CD4-positive, alpha-beta T cell treated with Interleukin-4 for 4 hours (primary cell): ENCODE measurements around the gene SPINK7.
"Not testable (repeated sequence)": the region's sequence is repeated elsewhere in the genome, so short reads cannot be mapped to it uniquely, and the experiment has no call there.

Experiments
- DNase-seq: peaks from one replicate; pipeline ENCODE4 v3.0.0-alpha.2; 2020

The SPINK7 gene

DNA sequence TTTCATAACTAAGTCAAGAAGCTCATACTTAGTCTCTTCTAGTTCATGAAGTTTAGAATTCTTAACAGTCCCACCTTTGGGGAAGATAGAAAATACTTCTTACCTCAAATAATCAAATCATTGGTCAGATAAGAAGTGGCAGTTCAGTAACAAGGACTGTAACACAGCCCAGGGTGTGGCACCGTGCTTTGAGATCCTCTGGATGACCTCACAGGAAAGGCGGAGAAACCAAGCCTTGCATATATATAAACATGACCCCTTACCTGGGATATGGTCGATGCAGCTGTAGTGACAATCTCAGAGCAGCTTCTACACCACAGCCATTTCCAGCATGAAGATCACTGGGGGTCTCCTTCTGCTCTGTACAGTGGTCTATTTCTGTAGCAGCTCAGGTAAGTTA lies at the start of gene SPINK7:
Gene SPINK7, plus strand, starts transcription at position 271 of the 400 bp plus-strand sequence. Its CDS starts 61 bp downstream, at position 332.
- no peak for DNase-seq

DNA sequence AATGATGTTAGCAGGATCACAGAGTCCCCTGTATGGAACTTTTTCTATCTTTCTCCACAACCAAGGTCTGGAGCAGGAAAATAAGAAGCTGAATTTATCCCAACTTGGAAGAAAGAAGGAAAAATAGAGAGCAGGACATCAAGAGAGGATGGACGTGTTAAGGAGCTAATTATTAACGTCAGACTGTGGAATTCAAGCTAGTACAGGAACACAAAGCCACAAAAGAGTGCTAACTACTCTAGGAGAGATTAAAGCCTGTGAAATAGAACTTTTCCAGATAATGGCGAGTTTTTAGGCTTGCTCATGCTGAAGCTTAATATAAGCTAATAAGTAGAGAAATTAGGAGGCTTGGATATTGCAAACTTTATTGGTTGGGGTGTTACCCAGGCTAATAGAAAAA lies 44.3 kb upstream of the SPINK7 start:
- DNase-seq: no peak

DNA sequence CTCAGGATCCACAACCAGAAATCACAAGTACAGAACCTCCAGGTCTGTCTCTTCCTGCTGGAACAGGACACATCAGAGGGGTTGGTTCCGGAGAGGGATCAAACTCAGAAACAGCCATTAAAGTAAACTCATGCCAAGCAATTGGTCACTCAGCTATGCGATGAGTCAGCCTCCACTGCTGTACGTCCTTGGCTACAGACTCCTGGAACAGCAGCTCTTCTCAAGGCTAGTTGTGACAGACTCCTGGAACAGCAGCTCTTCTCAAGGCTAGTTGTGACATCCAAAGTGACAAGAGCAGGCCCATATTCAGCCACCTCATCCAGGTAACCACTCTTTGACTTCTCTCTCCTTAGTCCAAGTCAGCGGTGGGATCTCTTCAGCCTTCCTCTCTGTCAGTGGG lies 43.7 kb upstream of the SPINK7 start, which contains the start of gene SPINK13:
Gene SPINK13, plus strand, starts transcription at position 229 of the 400 bp plus-strand sequence. CDS start 1,279 bp downstream, outside the sequence.
- no peak for DNase-seq

DNA sequence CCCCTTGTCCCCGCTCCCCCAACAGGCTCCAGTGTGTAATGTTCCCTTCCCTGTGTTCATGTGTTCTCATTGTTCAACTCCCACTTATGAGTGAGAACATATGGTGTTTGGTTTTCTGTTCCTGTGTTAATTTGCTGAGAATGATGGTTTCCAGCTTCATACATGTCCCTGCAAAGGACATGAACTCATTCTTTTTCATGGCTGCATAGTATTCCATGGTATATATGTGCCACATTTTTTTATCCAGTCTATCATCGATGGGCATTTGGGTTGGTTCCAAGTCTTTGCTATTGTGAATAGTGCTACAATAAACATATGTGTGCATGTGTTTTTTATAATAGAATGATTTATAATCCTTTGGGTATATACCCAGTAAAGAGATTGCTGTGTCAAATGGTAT lies 37.1 kb upstream of the SPINK7 start:
- not testable (repeated sequence) for DNase-seq

DNA sequence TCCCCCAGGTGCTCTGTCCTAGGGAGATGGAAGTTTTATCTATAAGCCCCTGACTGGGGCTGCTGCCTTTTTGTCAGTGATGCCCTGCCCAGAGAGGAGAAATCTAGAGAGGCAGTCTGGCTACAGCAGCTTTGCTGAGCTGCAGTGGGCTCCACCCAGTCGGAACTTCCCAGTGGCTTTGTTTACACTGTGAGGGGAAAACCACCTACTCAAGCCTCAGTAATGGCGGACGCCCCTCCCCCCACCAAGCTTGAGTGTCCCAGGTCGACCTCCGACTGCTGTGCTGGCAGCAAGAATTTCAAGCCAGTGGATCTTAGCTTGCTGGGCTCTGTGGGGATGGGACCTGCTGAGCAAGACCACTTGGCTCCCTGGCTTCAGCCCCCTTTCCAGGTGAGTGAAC lies 31.3 kb upstream of the SPINK7 start:
- not testable (repeated sequence) for DNase-seq

DNA sequence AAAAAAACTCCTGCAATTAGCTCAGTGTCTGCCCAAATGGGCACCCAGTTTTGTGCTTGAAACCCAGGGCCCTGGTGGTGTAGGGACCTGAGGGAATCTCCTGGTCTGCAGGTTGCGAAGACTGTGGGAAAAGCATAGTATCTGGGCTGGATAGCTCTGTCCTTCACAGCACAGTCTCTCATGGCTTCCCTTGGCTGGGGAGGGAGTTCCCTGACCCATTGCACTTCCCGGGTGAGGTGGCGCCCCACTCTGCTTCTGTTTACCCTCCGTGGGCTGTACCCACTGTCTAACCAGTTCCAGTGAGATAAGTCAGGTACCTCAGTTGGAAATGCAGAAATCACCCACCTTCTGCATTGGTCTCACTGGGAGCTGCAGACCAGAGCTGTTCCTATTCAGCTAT lies 30.9 kb upstream of the SPINK7 start:
- not testable (repeated sequence) for DNase-seq

DNA sequence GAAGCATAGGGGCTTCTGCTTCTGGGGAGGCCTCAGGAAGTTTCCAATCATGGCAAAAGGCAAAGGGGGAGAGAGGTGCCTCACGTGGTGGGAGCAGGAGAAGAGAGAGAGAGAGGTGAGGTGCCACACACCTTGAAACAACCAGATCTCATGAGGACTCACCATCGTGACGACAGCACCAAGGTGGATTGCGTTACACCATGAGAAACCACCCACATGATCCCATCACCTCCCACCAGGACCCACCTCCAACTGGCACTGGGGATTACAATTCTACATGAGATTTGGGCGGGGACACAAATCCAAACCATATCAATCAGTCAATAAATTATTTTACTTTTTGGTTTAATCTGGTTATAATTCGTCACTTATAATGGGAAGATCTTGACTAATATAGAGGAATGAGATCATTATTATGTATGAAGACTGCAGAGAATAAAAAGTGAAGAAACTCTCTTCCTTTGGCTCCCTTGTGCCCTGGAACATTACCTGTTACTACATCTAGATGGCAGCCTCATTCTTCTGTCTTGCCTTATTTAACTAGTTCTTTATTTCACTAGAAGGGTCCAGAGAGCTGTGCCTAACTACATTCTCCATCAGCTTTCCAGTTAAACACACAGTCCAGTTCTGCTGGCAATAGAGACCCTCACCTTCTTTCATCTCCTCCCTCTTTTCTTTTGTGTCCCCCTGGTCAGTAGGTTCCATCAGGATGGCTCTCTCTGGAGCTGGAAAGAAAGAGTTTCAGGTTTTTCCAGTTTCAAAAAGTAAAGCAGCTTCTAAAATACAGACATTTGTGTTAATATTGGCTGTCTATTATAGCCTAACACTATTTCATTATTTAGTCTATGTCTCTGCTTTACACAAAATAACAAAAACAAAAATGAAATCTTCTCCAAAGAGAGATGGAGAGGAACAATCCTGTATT lies 21.7 kb upstream of the SPINK7 start:
- no peak for DNase-seq

DNA sequence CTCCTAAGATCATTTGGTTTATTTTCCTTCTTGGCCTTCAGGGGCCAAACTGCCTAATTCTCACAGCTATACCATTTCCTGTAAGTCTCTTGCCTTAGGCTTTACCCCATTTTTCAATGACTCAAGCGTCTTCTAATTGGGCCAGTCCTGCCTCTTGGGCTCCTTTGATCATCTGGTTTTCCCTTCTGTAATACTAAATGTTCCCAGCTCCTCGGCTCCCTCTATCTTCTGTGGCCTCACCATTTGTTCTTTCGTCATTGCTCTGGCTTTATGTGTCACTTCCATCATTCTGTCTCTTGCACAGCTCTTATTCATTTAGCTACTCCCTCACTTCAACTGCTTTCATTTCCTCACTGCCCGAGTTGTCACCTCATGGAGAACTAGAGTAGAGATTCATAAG lies 14.5 kb upstream of the SPINK7 start:
- no peak for DNase-seq

DNA sequence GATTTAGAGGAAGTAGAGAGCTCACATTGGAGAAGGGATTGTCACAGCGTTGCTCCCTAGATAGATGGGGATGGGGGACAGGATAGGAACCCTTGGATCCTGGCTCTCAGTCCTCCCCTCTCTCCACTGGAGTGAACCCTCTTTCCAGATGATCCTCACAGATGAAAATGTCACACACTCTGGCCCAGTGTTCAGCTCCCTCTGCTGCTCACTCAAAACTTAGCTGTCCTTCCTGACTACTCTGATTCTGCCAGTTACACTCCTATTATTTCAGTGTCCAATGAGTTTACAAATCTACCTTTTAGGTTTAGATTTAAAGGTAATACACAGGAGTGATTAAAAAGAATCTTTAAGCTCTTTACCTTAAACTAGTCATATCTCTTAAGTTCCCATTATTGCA lies 5.8 kb upstream of the SPINK7 start:
- no peak for DNase-seq

DNA sequence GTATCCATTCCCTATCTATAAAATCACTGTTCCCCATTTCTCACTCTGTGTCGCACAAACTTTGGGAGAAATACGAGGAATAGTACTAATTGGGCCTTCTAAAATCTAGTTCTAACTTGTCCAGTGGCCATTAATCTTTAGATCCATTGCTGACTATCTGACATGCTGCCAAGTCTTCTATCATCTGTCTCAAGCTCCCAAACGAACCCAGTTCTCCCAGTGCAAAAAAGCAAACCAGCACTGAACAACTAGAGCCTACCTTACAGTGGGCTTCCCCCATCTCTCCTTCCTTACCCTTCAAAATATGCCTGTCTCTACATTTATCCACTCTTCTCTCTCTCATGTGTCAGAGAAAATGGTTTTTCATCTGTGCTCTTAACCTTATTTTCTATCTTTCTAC lies 3.2 kb upstream of the SPINK7 start:
- DNase-seq: no peak

DNA sequence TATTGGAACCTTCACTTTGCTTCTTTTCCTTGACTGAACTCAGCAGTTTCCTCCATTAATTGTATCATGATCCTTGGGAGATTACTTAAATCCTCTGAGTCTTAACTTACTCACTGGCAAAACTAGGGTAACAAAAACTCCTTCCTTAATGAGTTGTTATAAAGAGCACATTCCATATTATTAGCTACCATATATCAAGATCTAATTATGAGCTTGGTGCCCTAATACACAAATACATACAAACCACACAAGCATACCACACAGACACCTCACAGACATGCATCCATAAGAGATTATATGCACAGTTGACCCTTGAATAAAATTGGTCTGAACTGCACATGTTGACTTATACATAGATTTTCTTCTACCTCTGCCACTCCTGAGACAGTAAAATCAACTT lies 2.5 kb upstream of the SPINK7 start:
- no peak for DNase-seq

DNA sequence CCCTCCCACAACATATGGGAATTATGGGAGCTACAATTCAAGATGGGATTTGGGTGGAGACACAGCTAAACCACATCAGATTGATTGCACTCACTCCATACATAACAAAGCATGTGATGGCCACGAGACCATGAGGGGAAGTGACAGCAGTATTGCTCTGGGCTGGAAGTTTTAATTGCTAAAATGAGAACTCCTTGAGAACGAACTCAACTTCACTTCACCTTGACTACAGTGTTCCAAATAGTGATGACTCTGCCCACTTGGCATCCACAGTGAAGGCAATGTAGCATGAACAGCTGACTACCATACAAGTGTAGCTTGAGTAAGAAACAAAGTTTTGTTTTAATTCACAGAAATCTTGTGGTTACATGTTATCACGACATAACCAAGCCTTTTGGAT lies 739 bp upstream of the SPINK7 start:
- no peak for DNase-seq

DNA sequence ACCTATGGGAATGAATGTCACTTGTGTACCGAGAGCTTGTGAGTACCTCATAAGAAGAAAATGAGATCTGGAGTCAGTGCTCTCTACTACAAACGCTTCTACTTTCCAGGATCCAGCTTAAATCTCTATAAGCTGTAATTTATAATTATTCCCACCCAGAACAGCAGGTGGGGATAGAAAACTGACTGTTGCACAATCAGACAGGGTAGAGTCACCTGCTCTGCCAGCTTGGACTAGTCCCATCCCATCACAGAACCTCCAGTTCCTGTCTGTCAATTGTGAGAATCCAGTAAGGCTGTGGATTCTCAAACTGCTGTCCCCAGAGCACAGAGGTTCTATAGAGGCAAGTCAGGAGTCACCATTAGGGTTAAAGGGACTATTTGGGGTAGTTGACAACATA lies 2.0 kb downstream of the SPINK7 start:
- no peak for DNase-seq

DNA sequence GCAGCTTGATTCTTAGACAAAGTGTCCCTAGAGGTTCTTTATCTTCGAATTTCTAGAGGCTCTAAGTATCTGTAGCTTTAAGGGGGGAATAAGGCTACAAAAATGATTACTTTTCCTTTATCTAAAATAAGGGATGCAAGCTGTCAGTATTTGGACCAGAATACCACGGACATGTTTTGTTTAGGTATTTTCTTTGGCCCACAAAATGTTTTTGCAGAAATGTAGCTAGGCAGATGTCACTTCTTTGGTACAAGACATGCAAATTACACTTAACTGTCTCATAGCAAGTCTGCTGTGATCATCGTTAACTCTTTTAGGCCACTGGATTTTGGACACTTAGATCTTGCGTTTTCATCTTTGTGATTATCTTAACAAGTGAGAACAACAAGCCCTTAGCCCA lies 2.5 kb downstream of the SPINK7 start:
- no peak for DNase-seq

DNA sequence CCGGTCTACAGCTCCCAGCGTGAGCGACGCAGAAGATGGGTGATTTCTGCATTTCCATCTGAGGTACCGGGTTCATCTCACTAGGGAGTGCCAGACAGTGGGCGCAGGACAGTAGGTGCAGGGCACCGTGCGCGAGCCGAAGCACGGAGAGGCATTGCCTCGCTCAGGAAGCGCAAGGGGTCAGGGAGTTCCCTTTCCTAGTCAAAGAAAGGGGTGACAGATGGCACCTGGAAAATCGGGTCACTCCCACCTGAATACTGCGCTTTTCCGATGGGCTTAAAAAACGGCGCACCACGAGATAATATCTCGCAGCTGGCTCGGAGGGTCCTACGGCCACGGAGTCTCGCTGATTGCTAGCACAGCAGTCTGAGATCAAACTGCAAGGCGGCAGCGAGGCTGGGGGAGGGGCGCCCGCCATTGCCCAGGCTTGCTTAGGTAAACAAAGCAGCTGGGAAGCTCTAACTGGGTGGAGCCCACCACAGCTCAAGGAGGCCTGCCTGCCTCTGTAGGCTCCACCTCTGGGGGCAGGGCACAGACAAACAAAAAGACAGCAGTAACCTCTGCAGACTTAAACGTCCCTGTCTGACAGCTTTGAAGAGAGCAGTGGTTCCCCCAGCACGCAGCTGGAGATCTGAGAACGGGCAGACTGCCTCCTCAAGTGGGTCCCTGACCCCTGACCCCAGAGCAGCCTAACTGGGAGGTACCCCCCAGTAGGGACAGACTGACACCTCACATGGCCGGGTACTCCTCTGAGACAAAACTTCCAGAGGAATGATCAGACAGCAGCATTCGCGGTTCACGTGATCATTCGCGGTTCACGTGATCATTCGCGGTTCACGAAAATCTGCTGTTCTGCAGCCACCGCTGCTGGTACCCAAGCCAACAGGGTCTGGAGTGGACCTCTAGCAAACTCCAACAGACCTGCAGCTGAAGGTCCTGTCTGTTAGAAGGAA lies 8.1 kb downstream of the SPINK7 start:
- DNase-seq: not testable (repeated sequence)

DNA sequence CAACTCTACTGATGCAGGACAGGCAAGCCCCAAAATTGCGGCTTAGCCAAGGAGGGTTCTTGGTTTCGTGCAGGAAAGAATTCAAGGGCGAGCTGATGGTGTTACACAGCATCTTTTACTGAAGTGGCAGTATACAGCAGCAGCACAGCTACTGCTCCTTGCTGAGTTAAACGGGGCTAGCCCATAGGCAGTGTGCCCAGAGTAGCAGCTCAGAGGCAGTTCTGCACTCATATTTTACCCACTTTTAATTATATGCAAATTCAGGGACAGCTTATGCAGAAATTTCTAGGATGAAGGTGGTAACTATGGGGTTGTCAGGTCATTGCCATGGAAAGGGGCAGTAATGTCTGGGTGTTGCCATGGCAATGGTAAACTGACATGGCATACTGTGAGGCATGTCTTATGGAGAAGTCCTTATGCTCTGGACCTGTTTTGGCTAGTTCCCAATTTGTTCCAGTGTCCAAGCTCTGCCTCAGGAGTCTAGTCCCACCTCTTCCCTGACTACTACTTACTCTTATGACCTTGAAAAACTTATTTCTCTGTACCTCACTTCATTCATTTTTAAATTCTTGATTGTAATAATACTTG lies 21.1 kb downstream of the SPINK7 start:
- no peak for DNase-seq

DNA sequence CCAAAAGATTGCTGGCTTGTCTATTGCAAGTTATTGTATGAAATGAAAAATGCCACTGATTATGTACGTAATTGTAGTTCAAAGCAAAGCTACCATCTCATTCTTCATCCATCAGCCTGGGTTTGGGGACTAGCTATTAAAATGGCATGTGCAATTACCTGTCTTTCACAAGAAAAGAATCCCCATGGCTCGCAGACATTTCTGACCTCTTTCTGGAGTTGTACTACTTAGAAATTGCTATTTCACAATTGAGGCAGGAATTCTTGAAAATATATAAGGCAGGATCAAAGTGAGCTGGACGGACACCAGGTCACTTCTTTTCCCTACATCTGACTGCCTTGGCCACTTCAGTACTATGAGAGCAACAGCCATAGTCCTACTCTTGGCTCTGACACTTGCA lies 23.0 kb downstream of the SPINK7 start, which contains the start of gene SPINK9:
Gene SPINK9, plus strand, starts transcription at position 301 of the 400 bp plus-strand sequence. Its CDS starts 55 bp downstream, at position 356.
- DNase-seq: no peak

DNA sequence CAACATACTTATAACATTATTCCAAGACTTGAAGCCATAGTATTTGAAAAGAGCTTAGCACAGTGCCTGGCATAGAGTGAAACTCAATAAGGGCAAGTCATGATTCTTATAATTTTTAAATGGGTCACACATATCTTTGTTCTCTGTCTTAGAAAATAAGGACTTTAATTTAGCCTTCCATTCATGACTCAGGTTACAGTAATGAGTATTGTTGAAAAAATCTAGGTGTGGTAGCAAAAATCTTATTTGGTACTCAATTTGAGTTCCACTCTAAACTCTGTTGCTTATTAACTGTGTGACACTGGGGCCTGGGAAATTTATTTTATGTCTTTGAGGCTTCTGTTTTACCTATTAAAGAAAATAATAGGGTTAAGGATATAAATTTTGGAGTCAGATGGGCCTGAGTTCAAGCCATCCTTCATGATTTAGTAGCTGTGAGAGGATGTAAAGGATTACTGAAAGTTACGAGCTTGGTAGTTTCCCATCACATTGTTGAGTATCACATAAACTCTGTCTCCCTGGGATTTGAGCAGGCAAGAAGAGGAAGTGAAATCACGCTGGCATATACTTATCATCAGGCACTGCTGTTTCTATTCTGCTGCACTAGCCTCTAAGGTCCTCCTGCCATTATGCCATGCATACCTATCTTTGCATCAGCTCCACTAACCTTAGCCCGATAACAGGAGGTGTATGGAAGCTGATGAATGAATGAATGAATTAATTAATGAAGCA lies 24.6 kb downstream of the SPINK7 start:
- no peak for DNase-seq

DNA sequence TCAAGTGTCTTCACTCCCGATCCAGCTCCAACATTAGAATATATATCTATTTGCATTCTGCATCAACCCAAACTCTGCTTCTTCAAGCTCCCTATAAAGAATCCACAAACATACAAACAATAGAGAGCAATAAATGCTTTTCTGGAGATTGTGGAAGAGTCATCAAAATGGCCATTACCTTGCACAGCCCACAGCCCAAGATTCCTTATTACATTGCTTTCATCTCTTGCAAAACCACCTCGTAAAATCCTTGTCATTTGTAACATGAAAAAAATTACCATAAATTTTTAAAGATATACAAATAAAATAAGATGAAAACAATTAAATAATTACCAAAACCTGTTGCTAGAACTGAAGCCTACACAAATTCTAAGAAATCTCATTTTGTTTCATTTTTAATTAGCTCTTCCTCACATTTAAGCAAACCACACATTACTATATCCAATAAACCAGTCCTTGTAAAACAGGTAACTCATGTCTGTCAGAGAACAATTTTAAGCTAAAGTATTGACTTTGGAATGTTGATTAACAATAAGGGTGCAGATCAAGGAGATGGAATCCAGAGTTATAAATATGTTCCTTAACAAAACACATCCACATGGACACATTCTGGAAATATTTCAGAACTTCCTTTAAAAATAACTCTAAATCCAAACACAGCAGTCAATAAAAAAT lies 30.3 kb downstream of the SPINK7 start:
- no peak for DNase-seq

DNA sequence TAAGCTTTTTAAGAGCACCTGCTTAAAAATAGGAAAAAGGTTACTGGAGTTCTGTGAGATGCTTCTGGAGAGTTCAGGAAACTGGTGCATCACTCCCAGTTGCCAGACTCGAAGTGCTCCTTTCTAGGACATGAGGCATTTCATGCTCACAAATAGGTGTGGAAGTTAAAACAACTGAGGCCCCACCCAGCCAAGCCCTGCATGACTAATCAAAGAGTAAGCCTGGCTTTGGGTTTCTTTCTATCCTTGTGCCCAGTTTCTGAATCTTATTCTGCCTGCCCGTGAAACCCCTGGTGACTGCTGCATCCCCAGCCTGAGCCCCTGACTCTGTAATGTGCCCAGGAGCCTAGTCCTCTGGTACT lies 30.8 kb downstream of the SPINK7 start:
- no peak for DNase-seq

DNA sequence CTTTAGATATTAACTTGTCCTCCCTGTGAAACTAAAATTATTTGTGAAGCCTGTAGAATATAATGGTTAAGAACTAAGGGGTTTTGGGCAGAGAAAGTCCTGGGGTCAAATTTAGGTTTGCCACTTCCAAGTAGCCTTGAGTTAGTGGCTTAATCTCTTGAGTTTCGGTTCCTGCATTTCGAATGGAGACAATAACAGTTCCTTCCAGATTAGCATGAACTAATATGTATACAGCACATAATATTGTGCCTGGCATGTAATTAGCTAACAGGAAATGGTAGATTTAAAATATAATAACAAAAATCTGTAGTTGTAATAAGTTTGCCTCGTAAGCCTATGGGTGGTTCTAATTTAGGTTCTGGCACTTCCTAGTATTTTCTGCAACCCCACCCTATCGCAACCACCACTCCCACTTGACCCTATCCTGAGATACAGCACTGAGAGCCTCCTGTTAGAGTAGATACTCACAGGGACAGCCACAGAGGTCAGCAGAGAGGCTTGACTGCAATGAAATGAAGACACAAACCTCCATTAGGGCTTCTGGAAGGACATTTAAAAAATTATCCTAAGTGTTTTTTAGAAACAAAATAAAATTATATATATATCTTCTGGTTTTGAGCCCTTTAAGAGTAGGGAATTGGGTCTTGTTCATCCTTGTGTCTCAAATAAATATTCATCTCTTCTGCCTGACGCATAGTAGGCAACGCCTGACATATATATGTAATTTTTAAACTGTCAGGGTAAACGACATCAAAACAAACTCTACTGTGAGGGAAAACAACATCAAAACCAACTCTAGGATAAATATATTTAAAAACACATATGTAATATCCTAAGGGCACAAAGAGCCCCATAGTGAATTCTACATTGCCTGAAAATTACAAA lies 31.6 kb downstream of the SPINK7 start:
- DNase-seq: no peak
